Testis (tissue), 2 donors: Measurements from ENCODE around the gene XRCC4.

Experiments used
- POLR2A ChIP-seq: fragments of 450-650 bp; IDR thresholded peaks from one replicate; pipeline ENCODE4 v1.6.1; 2017; ENCODE audit warnings: antibody characterized with exemption, mild to moderate bottlenecking, moderate library complexity
- TF ChIP-seq, protein P1 (sequence below), 3 experiments: fragments of 450-650 bp in 2 of 3; fragments of 200-600 bp in 1 of 3; sonication (generic) in 1 of 3; IDR thresholded peaks; one replicate each; pipeline ENCODE4 v1.5.1; 2016 to 2019; ENCODE audit warnings: antibody characterized with exemption in 3 of 3, mild to moderate bottlenecking in 2 of 3, moderate library complexity in 1 of 3

DNA sequence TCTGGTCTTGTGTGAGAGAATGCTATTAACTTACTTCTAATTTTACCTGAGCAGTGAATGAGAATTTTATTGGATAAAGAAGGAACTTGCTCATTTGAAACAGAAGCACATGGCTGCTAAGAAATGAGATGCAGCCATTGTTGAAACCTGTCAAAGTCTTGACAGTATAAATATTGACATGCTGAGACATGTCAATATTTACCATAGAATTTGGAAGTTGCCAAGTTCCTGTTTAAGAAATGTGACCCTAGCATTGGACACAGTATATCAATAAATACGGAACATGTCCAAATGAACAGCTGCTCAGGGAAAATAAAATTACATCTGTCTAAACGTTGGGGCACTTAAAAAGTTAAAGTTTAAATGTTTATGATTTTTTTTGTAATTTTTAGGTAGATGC, 7.8 kb downstream of the XRCC4 start:
- TF ChIP-seq, protein P1, sequence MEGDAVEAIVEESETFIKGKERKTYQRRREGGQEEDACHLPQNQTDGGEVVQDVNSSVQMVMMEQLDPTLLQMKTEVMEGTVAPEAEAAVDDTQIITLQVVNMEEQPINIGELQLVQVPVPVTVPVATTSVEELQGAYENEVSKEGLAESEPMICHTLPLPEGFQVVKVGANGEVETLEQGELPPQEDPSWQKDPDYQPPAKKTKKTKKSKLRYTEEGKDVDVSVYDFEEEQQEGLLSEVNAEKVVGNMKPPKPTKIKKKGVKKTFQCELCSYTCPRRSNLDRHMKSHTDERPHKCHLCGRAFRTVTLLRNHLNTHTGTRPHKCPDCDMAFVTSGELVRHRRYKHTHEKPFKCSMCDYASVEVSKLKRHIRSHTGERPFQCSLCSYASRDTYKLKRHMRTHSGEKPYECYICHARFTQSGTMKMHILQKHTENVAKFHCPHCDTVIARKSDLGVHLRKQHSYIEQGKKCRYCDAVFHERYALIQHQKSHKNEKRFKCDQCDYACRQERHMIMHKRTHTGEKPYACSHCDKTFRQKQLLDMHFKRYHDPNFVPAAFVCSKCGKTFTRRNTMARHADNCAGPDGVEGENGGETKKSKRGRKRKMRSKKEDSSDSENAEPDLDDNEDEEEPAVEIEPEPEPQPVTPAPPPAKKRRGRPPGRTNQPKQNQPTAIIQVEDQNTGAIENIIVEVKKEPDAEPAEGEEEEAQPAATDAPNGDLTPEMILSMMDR (IDR thresholded peaks at IDR 0.05) = no peak
- no peak for TF ChIP-seq POLR2A
